IPS-11a (cell line): ENCODE data around the gene PMEPA1.

Source experiments
- H3K4me3 ChIP-seq: one replicate; pipeline ENCODE4 v1.5.1; 2013; ENCODE audit warnings: low read depth, low read length, control low read depth

PMEPA1 gene

GRCh38 chr20:57663241-57663640 is 46.6 kb downstream of the PMEPA1 start:
- H3K4me3 ChIP-seq = no peak overlapping the region

GRCh38 chr20:57662456-57663240 is 47.2 kb downstream of the PMEPA1 start:
- no peak overlapping the region for H3K4me3 ChIP-seq

DNA sequence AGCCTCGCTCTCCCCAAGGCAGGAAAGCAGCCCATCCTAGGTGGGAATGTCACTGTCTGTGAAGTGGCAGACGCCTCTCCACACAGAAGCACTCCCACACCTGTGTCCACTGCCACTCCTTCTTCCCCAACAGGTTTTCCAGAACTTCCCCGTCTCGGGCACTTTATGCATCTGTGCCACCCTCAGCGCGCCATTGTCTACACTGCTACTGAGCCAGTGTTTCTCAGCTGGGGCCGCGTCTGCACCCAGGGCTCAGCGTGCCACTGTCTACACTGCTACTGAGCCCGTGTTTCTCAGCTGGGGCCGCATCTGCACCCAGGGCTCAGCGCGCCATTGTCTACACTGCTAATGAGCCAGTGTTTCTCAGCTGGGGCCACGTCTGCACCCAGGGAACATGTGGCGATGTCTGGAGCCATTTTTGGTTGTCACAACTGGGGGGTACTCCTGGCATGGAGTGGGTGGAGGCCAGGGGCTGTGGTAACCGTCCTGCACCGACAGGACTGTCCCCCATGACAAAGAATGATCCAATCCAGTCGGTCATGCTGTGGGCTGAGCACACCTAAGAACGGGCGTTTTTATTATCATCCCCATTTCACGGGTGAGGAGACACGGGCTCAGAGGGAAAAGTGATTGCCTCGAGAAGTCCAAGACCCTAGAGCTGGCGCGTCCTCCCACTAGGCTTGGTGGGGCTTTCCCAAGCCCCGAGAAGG is 47.9 kb downstream of the PMEPA1 start:
- H3K4me3 ChIP-seq = no peak overlapping the region

- H3K4me3 ChIP-seq = no peak overlapping the region
Observed at GRCh38 chr20:57660922-57661745, 48.7 kb downstream of the PMEPA1 start.

DNA sequence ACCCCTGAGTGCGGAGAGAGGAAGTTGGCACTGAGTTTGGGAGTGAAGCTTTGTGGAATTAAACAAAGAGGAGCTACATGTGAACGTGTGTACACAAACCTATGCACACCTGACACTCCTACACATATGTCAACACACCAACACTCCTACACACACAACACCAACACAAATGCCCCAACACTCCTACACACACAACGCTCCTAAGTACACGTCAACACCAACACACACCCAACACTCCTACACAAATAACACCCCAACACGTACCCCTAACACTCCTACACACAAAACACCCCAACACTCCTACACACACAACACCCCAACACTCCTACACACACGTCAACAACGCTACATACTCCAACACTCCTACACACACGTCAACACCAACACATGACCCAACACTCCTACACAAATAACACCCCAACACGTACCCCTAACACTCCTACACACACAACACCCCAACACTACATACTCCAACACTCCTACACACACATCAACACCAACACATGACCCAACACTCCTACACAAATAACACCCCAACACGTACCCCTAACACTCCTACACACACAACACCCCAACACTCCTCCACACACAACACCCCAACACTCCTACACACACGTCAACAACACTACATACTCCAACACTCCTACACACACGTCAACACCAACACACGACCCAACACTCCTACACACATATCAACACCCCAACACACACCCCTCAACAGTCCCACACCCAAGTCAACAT is 49.5 kb downstream of the PMEPA1 start:
- no peak overlapping the region for H3K4me3 ChIP-seq

GRCh38 chr20:57659517-57660180 is 50.2 kb downstream of the PMEPA1 start:
- H3K4me3 ChIP-seq = no peak overlapping the region

DNA sequence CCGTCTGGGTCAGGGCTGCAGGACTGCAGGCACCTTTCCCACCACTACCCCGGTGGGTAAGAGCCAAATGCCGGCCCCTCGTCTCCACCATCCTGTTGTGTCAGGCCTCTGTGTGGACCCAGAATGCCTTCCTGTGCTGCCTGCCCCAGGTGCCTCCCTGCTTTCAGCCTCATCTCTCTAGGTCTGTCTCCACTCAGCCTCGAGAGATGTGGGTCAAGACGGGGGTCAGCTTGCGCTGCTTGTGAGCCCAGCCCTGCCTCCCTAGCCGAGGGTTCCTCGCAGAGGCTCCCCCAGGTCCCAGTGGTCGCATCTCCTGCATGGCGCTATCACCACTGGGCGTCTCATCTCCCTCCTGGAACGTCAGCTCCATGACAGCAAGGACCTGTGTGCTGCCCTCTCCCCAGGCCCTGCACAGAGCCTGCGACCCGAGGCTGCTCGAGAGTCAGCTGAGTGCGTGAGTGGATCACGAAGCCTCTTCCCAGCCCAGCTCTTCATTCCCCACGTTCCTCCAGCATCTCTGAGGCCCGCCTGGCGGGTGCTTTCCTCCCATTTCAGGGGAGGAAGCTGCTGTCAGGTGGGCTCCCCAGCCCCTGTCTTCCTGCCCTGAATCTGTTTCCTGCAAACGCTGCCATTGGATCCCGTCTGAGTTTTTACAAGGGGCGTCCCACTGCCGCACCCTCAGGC is 50.8 kb downstream of the PMEPA1 start:
- no peak overlapping the region for H3K4me3 ChIP-seq

DNA sequence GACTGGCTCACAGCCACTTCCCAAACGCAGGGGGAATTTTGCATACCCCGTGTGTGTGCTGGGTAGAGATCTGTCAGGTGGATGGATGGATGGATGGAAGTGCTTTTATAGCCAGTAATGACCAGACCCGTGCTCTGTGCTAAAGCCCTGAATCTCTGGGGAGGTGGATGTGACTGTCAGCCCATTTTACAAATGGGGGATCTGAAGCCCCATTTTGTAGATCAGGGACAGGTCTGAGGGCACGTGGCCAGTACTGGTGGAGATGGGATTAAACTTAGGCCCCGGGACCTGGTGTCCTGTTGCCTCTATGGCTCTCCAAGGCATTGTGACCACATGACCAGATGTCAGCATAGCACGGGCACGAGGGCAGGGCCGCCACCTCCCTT is 51.4 kb downstream of the PMEPA1 start:
- no peak overlapping the region for H3K4me3 ChIP-seq

GRCh38 chr20:57657535-57658446 is 52.0 kb downstream of the PMEPA1 start:
- no peak overlapping the region for H3K4me3 ChIP-seq

GRCh38 chr20:57656821-57657534 is 52.8 kb downstream of the PMEPA1 start:
- no peak overlapping the region for H3K4me3 ChIP-seq

- no peak overlapping the region for H3K4me3 ChIP-seq
Observed at GRCh38 chr20:57656252-57656820, 53.5 kb downstream of the PMEPA1 start.

DNA sequence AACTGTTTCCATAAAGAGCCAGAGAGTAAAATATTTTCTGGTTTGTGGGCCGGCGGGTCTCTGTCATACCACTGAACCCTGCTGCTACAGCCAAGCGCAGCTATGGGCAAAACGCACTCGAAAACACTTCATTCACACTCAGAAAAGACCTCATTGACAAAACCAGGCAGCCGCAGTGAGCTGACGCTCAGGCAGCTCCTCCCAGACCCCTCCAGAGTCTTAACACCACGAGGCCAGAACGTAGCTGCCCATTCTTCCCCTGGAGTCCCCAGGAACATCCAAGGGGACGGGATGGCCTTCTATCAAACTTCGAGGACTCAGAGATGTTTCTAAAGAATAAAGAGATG is 54.0 kb downstream of the PMEPA1 start:
- H3K4me3 ChIP-seq = no peak overlapping the region

GRCh38 chr20:57654998-57655808 is 54.6 kb downstream of the PMEPA1 start:
- no peak overlapping the region for H3K4me3 ChIP-seq

- no peak overlapping the region for H3K4me3 ChIP-seq
Observed at GRCh38 chr20:57654363-57654997, 55.3 kb downstream of the PMEPA1 start.

DNA sequence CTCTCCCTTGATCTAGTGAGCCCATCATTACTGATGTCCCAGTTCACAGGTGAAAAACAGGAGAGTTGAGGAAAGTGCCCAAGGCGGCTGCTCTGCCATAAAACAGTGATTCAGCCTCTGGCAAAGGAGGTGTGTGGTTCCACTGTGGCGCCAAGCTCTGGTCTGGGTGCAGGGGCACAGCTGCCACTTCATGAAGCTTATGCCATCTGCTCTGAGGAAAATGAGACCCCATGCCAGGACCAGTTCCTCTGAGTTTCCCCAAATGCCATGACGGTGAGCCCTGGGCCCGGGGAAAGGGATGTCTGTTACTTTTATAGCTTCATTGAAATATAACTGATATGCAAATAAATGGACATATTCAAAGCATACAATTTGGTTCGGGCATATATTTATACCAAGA is 55.9 kb downstream of the PMEPA1 start:
- H3K4me3 ChIP-seq = no peak overlapping the region

GRCh38 chr20:57653546-57653900 is 56.3 kb downstream of the PMEPA1 start:
- H3K4me3 ChIP-seq = no peak overlapping the region
